ENCODE data around the gene IL1RL2. TPM values are rescaled to one million over a fixed set of nuclear protein-coding genes. Genes with fewer than 3 reads are reported as not detected.

Gene IL1RL2
- under 1 TPM in 3 of 4 donors, not detected in 1; 0.40 to 0.87 (median 0.47) TPM for total RNA-seq

DNA sequence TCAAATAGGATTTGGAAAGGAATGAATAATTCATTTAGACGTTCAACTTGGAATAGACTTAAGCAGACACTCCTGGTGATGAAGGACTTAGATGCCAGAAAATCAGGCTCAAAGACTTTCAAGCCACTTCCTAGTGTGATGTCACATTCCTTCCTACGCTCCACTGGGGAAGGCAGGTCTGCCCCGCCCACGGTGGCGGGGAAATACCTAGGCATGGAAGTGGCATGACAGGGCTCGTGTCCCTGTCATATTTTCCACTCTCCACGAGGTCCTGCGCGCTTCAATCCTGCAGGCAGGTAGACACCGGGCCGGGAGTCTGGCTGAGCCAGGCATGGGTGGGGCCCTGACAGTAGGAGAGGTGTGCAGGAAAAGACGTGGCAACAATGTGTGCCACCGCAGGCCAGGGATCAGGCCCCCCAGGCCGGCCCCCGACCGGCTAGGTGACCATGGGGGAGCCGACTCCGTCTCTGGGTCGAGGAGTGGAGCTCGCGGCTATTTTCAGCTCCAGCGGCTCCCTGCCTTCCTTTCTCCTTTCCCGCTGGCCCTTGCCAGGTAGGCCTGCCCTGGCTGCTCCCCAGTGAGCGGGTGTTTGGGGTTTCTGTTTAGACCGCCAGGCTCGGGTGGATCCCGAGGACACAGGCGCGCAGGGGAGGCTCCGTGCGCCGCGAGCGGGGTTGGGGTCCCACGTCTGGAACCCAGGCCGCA is at the start of gene IL1RL2:
TSS of gene IL1RL2 (plus strand) at position 233 of the 705 bp plus-strand sequence. CDS start 845 bp downstream, outside the sequence.
- WGBS, 2 donors (ENCODE audit: low coverage in 1 of 2) = 53% methylated on average over 4 of the region's 36 CpGs; no CpG with 5 or more reads in 1 of the 2 donors
- Histone ChIP-seq H3K4me1 (peaks cover 0 to 14% (median 5%) of the 10 kb centered on the region in 3 donors), H3K27ac (peak within 1 kb of the TSS in 1 of 4 donors; percentile 71), H3K9me3 (no peaks in the 10 kb centered on the region), H3K27me3 (peaks cover 22% of the 10 kb centered on the region), H3K36me3 (no peaks in the 10 kb centered on the region), H3K4me3 (peak within 1 kb of the TSS; percentile 31 to 57)
- no peak for ATAC-seq
- TF ChIP-seq, protein P1, sequence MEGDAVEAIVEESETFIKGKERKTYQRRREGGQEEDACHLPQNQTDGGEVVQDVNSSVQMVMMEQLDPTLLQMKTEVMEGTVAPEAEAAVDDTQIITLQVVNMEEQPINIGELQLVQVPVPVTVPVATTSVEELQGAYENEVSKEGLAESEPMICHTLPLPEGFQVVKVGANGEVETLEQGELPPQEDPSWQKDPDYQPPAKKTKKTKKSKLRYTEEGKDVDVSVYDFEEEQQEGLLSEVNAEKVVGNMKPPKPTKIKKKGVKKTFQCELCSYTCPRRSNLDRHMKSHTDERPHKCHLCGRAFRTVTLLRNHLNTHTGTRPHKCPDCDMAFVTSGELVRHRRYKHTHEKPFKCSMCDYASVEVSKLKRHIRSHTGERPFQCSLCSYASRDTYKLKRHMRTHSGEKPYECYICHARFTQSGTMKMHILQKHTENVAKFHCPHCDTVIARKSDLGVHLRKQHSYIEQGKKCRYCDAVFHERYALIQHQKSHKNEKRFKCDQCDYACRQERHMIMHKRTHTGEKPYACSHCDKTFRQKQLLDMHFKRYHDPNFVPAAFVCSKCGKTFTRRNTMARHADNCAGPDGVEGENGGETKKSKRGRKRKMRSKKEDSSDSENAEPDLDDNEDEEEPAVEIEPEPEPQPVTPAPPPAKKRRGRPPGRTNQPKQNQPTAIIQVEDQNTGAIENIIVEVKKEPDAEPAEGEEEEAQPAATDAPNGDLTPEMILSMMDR (IDR thresholded peaks at IDR 0.05) = no peak
- no peak for TF ChIP-seq POLR2AphosphoS5 (IDR thresholded peaks at IDR 0.05)
- no peak for TF ChIP-seq EP300 (IDR thresholded peaks at IDR 0.05)

DNA sequence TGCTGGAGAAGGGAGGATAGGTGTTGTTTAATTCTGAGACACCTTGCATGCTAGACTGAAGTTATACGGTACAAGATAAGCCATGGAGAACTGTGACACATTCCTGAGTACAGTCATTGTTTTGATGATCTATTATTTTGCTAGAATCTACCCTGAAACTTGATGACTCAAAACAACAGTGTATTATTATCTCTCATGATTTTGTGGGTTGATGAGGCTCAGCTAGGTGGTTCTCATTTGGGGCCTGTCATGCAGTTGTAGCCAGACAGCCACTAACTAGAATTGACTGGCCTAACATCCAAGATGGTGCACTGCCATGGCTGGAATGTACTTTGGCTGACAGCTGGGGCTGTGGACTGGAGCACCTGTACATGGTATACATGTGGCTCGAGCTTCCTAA is 49.7 kb upstream of the IL1RL2 start:
- H3K4me3 ChIP-seq = no peak overlapping the region
- H3K36me3 ChIP-seq = no peaks in the 10 kb centered on the region
- TF ChIP-seq, protein P1 (IDR thresholded peaks at IDR 0.05) = no peak
- TF ChIP-seq POLR2AphosphoS5 (IDR thresholded peaks at IDR 0.05) (no peak), POLR2A (IDR thresholded peaks at IDR 0.05) (no peak), EP300 (IDR thresholded peaks at IDR 0.05) (no peak)
- H3K27ac ChIP-seq = no peak overlapping the region
- H3K9me3 ChIP-seq = no peaks in the 10 kb centered on the region
- ATAC-seq = no peak
- peaks cover 0 to 16% (median 6%) of the 10 kb centered on the region in 3 donors for H3K4me1 ChIP-seq
- 86 to 88% methylated on average over 1 to 2 of the region's 2 CpGs for WGBS, 2 donors (ENCODE audit: low coverage in 1 of 2)
- H3K27me3 ChIP-seq = no peaks in the 10 kb centered on the region

DNA sequence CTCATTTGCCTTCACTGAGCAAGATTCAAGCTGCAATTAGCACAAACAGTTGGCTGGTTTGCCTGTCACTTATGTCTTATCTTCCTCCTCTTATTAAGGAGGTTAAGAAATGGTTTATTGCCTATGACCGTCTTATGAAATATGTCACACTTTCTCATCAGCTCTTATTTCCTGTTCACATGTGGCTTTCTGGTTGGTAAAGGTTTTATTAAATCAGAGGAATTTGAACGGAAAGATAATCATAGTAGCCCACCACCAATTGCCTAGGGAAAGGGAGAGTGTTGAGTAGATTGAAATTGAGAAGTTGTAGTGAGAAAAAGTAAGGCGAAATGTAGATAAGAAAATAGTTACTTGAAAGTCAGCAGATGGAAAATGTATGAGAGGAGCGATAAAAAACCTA is 48.5 kb upstream of the IL1RL2 start:
- no peaks in the 10 kb centered on the region for H3K36me3 ChIP-seq
- peaks cover 0 to 25% (median 6%) of the 10 kb centered on the region in 3 donors for H3K4me1 ChIP-seq
- no peaks in the 10 kb centered on the region for H3K27me3 ChIP-seq
- no peak overlapping the region for H3K4me3 ChIP-seq
- 71 to 86% methylated on average over 1 to 4 of the region's 4 CpGs for WGBS, 2 donors (ENCODE audit: low coverage in 1 of 2)
- no peak for TF ChIP-seq POLR2AphosphoS5 (IDR thresholded peaks at IDR 0.05)
- TF ChIP-seq, protein P1 (IDR thresholded peaks at IDR 0.05) = no peak
- TF ChIP-seq EP300 (IDR thresholded peaks at IDR 0.05) = no peak
- no peak for TF ChIP-seq POLR2A (IDR thresholded peaks at IDR 0.05)
- H3K27ac ChIP-seq = no peak overlapping the region
- no peaks in the 10 kb centered on the region for H3K9me3 ChIP-seq
- no peak for ATAC-seq

DNA sequence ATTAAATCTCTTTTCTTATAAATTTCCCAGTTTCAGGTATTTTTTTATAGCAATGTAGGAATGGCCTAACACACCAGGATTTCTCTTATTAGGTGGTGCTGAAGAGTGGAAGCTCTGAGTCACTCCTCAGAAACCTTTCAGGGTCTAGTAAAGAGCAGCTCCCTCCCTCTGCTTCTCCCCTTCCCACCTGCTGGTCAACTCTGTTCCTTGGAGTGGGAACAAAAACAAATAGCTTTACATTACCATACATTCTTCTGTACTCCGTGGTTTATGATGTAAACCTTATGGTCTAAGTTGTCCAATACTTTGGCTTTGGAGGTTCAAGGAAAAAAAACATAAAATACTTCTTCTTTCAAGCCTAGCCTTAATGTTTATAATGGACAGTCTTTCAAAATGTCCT is 47.0 kb upstream of the IL1RL2 start:
- 50 to 67% methylated on average over 1 of the region's 1 CpG for WGBS, 2 donors (ENCODE audit: low coverage in 1 of 2)
- TF ChIP-seq POLR2AphosphoS5 (IDR thresholded peaks at IDR 0.05) = no peak
- TF ChIP-seq EP300 (IDR thresholded peaks at IDR 0.05) = no peak
- TF ChIP-seq POLR2A (IDR thresholded peaks at IDR 0.05) = no peak
- TF ChIP-seq, protein P1 (IDR thresholded peaks at IDR 0.05) = no peak
- ATAC-seq = no peak

DNA sequence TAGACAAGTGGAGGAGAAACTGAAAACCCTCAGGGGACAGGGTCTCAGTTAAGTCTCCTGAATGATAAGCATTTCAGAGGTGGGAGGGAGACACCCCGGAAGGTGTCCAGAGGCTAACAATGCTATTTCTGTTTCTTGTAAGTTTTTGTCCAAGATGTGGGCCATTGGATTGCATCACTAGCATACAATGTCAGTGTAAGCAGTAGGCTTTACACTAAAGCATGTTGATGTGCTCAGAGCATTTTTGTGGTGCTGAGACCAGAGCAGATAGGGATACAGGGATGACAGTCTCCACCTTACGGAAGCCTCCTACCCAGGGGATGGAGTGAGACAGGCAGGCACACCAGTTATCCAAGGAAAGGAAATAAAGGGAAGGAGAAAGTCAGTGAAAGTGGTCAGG is 46.4 kb upstream of the IL1RL2 start:
- H3K9me3 ChIP-seq = peaks cover 0 to 7% (median 0%) of the 10 kb centered on the region in 3 donors
- no peaks in the 10 kb centered on the region for H3K27me3 ChIP-seq
- no peak for ATAC-seq
- peaks cover 0 to 9% of the 10 kb centered on the region in 2 donors for H3K36me3 ChIP-seq
- no peak for TF ChIP-seq POLR2AphosphoS5 (IDR thresholded peaks at IDR 0.05)
- TF ChIP-seq EP300 (IDR thresholded peaks at IDR 0.05) = no peak
- no peak for TF ChIP-seq POLR2A (IDR thresholded peaks at IDR 0.05)
- TF ChIP-seq, protein P1 (IDR thresholded peaks at IDR 0.05) = no peak
- WGBS, 2 donors (ENCODE audit: low coverage in 1 of 2) = 100% methylated on average over 2 of the region's 2 CpGs; no CpG with 5 or more reads in 1 of the 2 donors
- H3K4me1 ChIP-seq = peaks cover 0 to 41% (median 6%) of the 10 kb centered on the region in 3 donors
- peak overlapping the region in 3 of 4 donors; percentile 89 to 92 (median 90) for H3K27ac ChIP-seq
- no peak overlapping the region for H3K4me3 ChIP-seq

More for the DNA sequence above, 47.0 kb upstream of the IL1RL2 start:
- Histone ChIP-seq H3K9me3 (peaks cover 0 to 2% (median 0%) of the 10 kb centered on the region in 3 donors), H3K4me1 (peaks cover 0 to 41% (median 6%) of the 10 kb centered on the region in 3 donors), H3K27me3 (no peaks in the 10 kb centered on the region), H3K36me3 (peaks cover 0 to 4% of the 10 kb centered on the region in 2 donors), H3K27ac (no peak overlapping the region), H3K4me3 (no peak overlapping the region)

Data from gastroesophageal sphincter (tissue), 4 donors.